Measurements from ENCODE around the gene CABLES2.

Gene CABLES2

DNA sequence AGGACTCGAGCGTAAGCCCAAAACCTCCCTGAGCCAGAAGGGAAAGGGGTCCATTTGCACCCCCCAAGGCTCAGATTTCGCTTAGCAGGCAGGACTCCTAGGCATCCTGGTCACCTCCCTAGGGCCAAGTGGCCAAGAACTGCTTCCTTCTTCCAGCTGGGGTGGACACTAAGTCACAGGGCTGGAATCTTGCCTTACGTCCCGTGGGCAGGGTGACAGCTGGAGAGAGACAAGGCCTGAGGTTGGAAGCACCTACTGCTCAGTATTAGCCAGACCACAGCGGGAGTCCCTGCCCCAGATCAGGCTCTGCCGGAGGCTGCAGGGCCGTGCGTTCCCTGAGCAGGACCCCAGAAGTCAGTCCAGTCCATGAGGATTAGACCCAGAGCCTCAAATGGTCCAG lies 59.6 kb downstream of the CABLES2 start:
- no peak overlapping the region for H3K27ac ChIP-seq (ENCODE audit: low read depth, low read length)
- no peak overlapping the region for H2AFZ ChIP-seq (ENCODE audit: low read length, unreplicated experiment)
- H3K36me3 ChIP-seq (ENCODE audit: insufficient read depth, low read length), result no peaks in the 10 kb centered on the region
- H3K79me2 ChIP-seq (ENCODE audit: control insufficient read depth, insufficient read depth, low read length, unreplicated experiment), result no peaks in the 10 kb centered on the region
- H3K27me3 ChIP-seq (ENCODE audit: insufficient read depth, low read length), result no peaks in the 10 kb centered on the region
- H3K4me3 ChIP-seq (ENCODE audit: low read depth, low read length), result no peak overlapping the region
- peaks cover 8% of the 10 kb centered on the region for H3K4me1 ChIP-seq (ENCODE audit: control insufficient read depth, insufficient read depth, low read length, unreplicated experiment)

GRCh38 chr20:62347151-62347404 lies 60.0 kb downstream of the CABLES2 start:
- Histone ChIP-seq H3K27ac (ENCODE audit: low read depth, low read length) (no peak overlapping the region), H3K79me2 (ENCODE audit: control insufficient read depth, insufficient read depth, low read length, unreplicated experiment) (no peaks in the 10 kb centered on the region), H3K36me3 (ENCODE audit: insufficient read depth, low read length) (no peaks in the 10 kb centered on the region)

DNA sequence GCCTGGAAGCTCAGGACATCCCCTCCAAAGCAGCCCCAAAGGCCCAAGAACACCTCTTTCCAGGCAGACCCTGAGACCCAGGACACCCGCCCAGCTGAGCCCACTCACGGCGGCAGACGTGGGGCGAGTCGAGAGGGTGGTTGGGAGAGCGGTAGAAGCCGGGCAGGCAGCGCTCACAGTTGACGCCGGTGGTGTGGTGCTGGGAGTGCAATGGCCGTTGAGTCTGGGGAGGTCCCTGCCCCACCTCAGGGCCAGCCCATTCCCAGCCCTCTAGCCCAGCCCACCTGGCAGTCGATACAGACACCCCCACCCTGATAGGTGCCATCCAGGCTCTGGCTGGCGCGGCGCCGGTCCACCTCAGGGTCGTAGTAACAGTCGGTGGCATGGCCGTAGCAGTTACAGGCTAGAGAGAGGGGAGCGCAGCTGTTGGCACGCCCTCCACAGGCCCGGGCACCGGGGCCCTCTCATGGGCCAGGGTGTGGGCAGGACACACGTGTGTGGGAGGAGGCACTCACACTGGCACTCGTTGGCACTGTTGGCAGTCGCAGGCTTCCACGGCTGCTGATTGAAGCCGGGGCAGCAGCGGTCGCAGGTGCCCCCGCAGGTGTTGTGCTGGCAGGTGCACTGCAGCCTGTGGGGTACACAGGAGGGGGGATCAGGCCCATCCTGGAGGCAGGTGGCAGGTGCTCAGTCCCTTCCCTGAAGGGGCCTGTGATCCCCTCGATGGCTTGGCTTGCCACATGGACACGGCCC lies 60.5 kb downstream of the CABLES2 start:
- Histone ChIP-seq H3K27me3 (ENCODE audit: insufficient read depth, low read length) (no peaks in the 10 kb centered on the region), H3K27ac (ENCODE audit: low read depth, low read length) (no peak overlapping the region), H2AFZ (ENCODE audit: low read length, unreplicated experiment) (no peak overlapping the region), H3K4me1 (ENCODE audit: control insufficient read depth, insufficient read depth, low read length, unreplicated experiment) (peaks cover 6% of the 10 kb centered on the region), H3K36me3 (ENCODE audit: insufficient read depth, low read length) (no peaks in the 10 kb centered on the region), H3K79me2 (ENCODE audit: control insufficient read depth, insufficient read depth, low read length, unreplicated experiment) (no peaks in the 10 kb centered on the region), H3K4me3 (ENCODE audit: low read depth, low read length) (no peak overlapping the region)

More at GRCh38 chr20:62347151-62347404, 60.0 kb downstream of the CABLES2 start:
- Histone ChIP-seq H3K4me3 (ENCODE audit: low read depth, low read length) (no peak overlapping the region), H3K4me1 (ENCODE audit: control insufficient read depth, insufficient read depth, low read length, unreplicated experiment) (peaks cover 6% of the 10 kb centered on the region), H2AFZ (ENCODE audit: low read length, unreplicated experiment) (no peak overlapping the region), H3K27me3 (ENCODE audit: insufficient read depth, low read length) (no peaks in the 10 kb centered on the region)

GRCh38 chr20:62345681-62346370 lies 61.3 kb downstream of the CABLES2 start:
- peaks cover 6% of the 10 kb centered on the region for H3K4me1 ChIP-seq (ENCODE audit: control insufficient read depth, insufficient read depth, low read length, unreplicated experiment)
- no peaks in the 10 kb centered on the region for H3K27me3 ChIP-seq (ENCODE audit: insufficient read depth, low read length)
- H2AFZ ChIP-seq (ENCODE audit: low read length, unreplicated experiment), result no peak overlapping the region
- peaks cover 6% of the 10 kb centered on the region for H3K36me3 ChIP-seq (ENCODE audit: insufficient read depth, low read length)
- no peak overlapping the region for H3K27ac ChIP-seq (ENCODE audit: low read depth, low read length)
- no peak overlapping the region for H3K4me3 ChIP-seq (ENCODE audit: low read depth, low read length)
- H3K79me2 ChIP-seq (ENCODE audit: control insufficient read depth, insufficient read depth, low read length, unreplicated experiment), result no peaks in the 10 kb centered on the region

- no peak overlapping the region for H3K27ac ChIP-seq (ENCODE audit: low read depth, low read length)
- no peaks in the 10 kb centered on the region for H3K79me2 ChIP-seq (ENCODE audit: control insufficient read depth, insufficient read depth, low read length, unreplicated experiment)
- peaks cover 6% of the 10 kb centered on the region for H3K36me3 ChIP-seq (ENCODE audit: insufficient read depth, low read length)
- H3K27me3 ChIP-seq (ENCODE audit: insufficient read depth, low read length), result no peaks in the 10 kb centered on the region
- H3K4me3 ChIP-seq (ENCODE audit: low read depth, low read length), result no peak overlapping the region
- no peaks in the 10 kb centered on the region for H3K4me1 ChIP-seq (ENCODE audit: control insufficient read depth, insufficient read depth, low read length, unreplicated experiment)
- H2AFZ ChIP-seq (ENCODE audit: low read length, unreplicated experiment), result no peak overlapping the region
Observed at GRCh38 chr20:62344782-62345181, 62.3 kb downstream of the CABLES2 start.

DNA sequence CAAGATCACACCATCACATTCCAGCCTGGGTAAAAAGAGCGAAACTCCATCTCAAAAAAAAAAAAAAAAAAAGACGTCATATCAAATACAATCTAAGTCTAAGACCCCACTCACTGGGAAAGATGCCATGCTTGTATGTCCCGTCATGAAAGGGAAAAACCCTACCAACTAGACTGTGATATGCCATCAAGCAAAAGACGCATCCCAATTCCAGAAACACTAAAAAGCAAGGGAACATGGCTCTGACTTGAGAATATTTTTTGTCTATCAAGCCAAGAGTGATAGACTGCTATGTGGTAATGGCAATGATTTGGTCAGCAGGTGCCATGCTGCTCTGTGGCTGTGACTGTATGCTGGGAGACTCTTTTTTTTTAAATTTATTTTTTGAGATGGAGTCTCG lies 63.0 kb downstream of the CABLES2 start:
- H3K27me3 ChIP-seq (ENCODE audit: insufficient read depth, low read length), result no peaks in the 10 kb centered on the region
- H2AFZ ChIP-seq (ENCODE audit: low read length, unreplicated experiment), result no peak overlapping the region
- H3K4me1 ChIP-seq (ENCODE audit: control insufficient read depth, insufficient read depth, low read length, unreplicated experiment), result no peaks in the 10 kb centered on the region
- no peak overlapping the region for H3K4me3 ChIP-seq (ENCODE audit: low read depth, low read length)
- peaks cover 9% of the 10 kb centered on the region for H3K36me3 ChIP-seq (ENCODE audit: insufficient read depth, low read length)
- H3K79me2 ChIP-seq (ENCODE audit: control insufficient read depth, insufficient read depth, low read length, unreplicated experiment), result no peaks in the 10 kb centered on the region
- H3K27ac ChIP-seq (ENCODE audit: low read depth, low read length), result no peak overlapping the region

- no peak overlapping the region for H3K27ac ChIP-seq (ENCODE audit: low read depth, low read length)
- H3K79me2 ChIP-seq (ENCODE audit: control insufficient read depth, insufficient read depth, low read length, unreplicated experiment), result no peaks in the 10 kb centered on the region
- peaks cover 9% of the 10 kb centered on the region for H3K36me3 ChIP-seq (ENCODE audit: insufficient read depth, low read length)
- H2AFZ ChIP-seq (ENCODE audit: low read length, unreplicated experiment), result no peak overlapping the region
- no peak overlapping the region for H3K4me3 ChIP-seq (ENCODE audit: low read depth, low read length)
- no peaks in the 10 kb centered on the region for H3K4me1 ChIP-seq (ENCODE audit: control insufficient read depth, insufficient read depth, low read length, unreplicated experiment)
- no peaks in the 10 kb centered on the region for H3K27me3 ChIP-seq (ENCODE audit: insufficient read depth, low read length)
Observed at GRCh38 chr20:62342910-62343309, 64.2 kb downstream of the CABLES2 start.

DNA sequence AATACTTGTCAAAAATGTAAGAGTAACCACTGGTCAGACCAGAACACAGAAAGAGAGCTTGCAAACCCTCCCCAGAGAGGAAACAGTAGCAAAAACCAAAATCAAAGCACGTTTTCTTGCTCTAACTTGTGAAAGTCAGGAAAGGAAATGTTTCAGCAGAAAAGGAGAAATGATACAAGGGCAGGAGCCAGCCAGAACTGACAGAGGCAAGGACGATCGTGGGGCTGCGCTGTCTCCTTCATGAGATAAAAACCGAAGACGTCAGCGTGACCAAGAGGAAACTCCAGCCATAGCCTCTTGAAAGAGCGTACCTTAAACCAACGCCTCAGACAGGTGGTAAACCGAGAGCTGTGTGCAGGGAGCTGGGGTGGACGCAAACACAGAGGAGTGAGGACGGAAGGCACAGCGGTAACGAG lies 67.4 kb downstream of the CABLES2 start:
- peaks cover 9% of the 10 kb centered on the region for H3K36me3 ChIP-seq (ENCODE audit: insufficient read depth, low read length)
- no peaks in the 10 kb centered on the region for H3K4me1 ChIP-seq (ENCODE audit: control insufficient read depth, insufficient read depth, low read length, unreplicated experiment)
- H3K4me3 ChIP-seq (ENCODE audit: low read depth, low read length), result no peak overlapping the region
- H3K79me2 ChIP-seq (ENCODE audit: control insufficient read depth, insufficient read depth, low read length, unreplicated experiment), result no peaks in the 10 kb centered on the region
- H2AFZ ChIP-seq (ENCODE audit: low read length, unreplicated experiment), result no peak overlapping the region
- no peak overlapping the region for H3K27ac ChIP-seq (ENCODE audit: low read depth, low read length)
- no peaks in the 10 kb centered on the region for H3K27me3 ChIP-seq (ENCODE audit: insufficient read depth, low read length)

All from ACC112 (cell line).